ENCODE measurements around the gene GRM3. TPM values are rescaled to one million over a fixed set of nuclear protein-coding genes. Genes with fewer than 3 reads are reported as not detected.

Gene GRM3
- total and polyA plus RNA-seq, 2 donors (not counting 1 experiment from before 2014, with no cell fraction given) = not detected

- Histone ChIP-seq H3K27ac (ENCODE audit: insufficient read depth, low read length) (no peak overlapping the region), H3K4me1 (ENCODE audit: control insufficient read depth, extremely low read depth, insufficient read depth, low read length) (no peaks in the 10 kb centered on the region), H3K9me3 (ENCODE audit: control insufficient read depth, insufficient read depth, low read depth, low read length) (no peaks in the 10 kb centered on the region), H3K27me3 (ENCODE audit: control insufficient read depth, insufficient read depth, low read length) (no peaks in the 10 kb centered on the region), H4K20me1 (ENCODE audit: control insufficient read depth, extremely low read depth, insufficient read depth, low read length) (no peaks in the 10 kb centered on the region), H3K4me2 (ENCODE audit: extremely low read depth, insufficient read depth, low read length) (no peak overlapping the region), H3K9ac (ENCODE audit: insufficient read depth, low read length) (no peak overlapping the region), H3K4me3 (replicated peaks in 1 of 4; ENCODE audit: control extremely low read depth in 1 of 4, insufficient read depth in 1 of 4, low read depth in 3 of 4, low read length in 4 of 4) (no peak overlapping the region), H2AFZ (ENCODE audit: low read length) (no peak overlapping the region), H3K79me2 (ENCODE audit: control insufficient read depth, insufficient read depth, low read length) (no peaks in the 10 kb centered on the region), H3K36me3 (ENCODE audit: control insufficient read depth, insufficient read depth, low read length) (no peaks in the 10 kb centered on the region)
- TF ChIP-seq EZH2 (IDR thresholded peaks at IDR 0.05; ENCODE audit: low read length, missing control alignments) (no peak), CTCF (conservative IDR thresholded peaks at IDR 0.05 in 1 of 2, IDR thresholded peaks at IDR 0.05 in 1 of 2; ENCODE audit: low read depth in 1 of 2, low read length in 2 of 2) (no peak)
- DNase-seq (ENCODE audit: low read depth in 2 of 2) = no peak
Measured at GRCh38 chr7:86760236-86760635, 116.5 kb downstream of the GRM3 start.

- H3K79me2 ChIP-seq (ENCODE audit: control insufficient read depth, insufficient read depth, low read length) = no peaks in the 10 kb centered on the region
- no peak overlapping the region for H3K27ac ChIP-seq (ENCODE audit: insufficient read depth, low read length)
- no peaks in the 10 kb centered on the region for H3K27me3 ChIP-seq (ENCODE audit: control insufficient read depth, insufficient read depth, low read length)
- no peaks in the 10 kb centered on the region for H3K36me3 ChIP-seq (ENCODE audit: control insufficient read depth, insufficient read depth, low read length)
- no peaks in the 10 kb centered on the region for H4K20me1 ChIP-seq (ENCODE audit: control insufficient read depth, extremely low read depth, insufficient read depth, low read length)
- TF ChIP-seq CTCF (conservative IDR thresholded peaks at IDR 0.05 in 1 of 2, IDR thresholded peaks at IDR 0.05 in 1 of 2; ENCODE audit: low read depth in 1 of 2, low read length in 2 of 2) = no peak
- no peak for DNase-seq (ENCODE audit: low read depth in 2 of 2)
- no peak overlapping the region for H3K4me2 ChIP-seq (ENCODE audit: extremely low read depth, insufficient read depth, low read length)
- H3K4me3 ChIP-seq (replicated peaks in 1 of 4; ENCODE audit: control extremely low read depth in 1 of 4, insufficient read depth in 1 of 4, low read depth in 3 of 4, low read length in 4 of 4) = no peak overlapping the region
- H2AFZ ChIP-seq (ENCODE audit: low read length) = no peak overlapping the region
- no peaks in the 10 kb centered on the region for H3K4me1 ChIP-seq (ENCODE audit: control insufficient read depth, extremely low read depth, insufficient read depth, low read length)
- no peaks in the 10 kb centered on the region for H3K9me3 ChIP-seq (ENCODE audit: control insufficient read depth, insufficient read depth, low read depth, low read length)
- H3K9ac ChIP-seq (ENCODE audit: insufficient read depth, low read length) = no peak overlapping the region
Measured at GRCh38 chr7:86762129-86762528, 118.4 kb downstream of the GRM3 start.

GRCh38 chr7:86765931-86766330, 122.2 kb downstream of the GRM3 start:
- no peak for DNase-seq (ENCODE audit: low read depth in 2 of 2)
- no peaks in the 10 kb centered on the region for H3K9me3 ChIP-seq (ENCODE audit: control insufficient read depth, insufficient read depth, low read depth, low read length)
- no peak overlapping the region for H3K9ac ChIP-seq (ENCODE audit: insufficient read depth, low read length)
- TF ChIP-seq EZH2 (IDR thresholded peaks at IDR 0.05; ENCODE audit: low read length, missing control alignments) = no peak
- no peaks in the 10 kb centered on the region for H3K4me1 ChIP-seq (ENCODE audit: control insufficient read depth, extremely low read depth, insufficient read depth, low read length)
- no peaks in the 10 kb centered on the region for H4K20me1 ChIP-seq (ENCODE audit: control insufficient read depth, extremely low read depth, insufficient read depth, low read length)
- H3K27ac ChIP-seq (ENCODE audit: insufficient read depth, low read length) = no peak overlapping the region
- no peaks in the 10 kb centered on the region for H3K27me3 ChIP-seq (ENCODE audit: control insufficient read depth, insufficient read depth, low read length)
- H3K79me2 ChIP-seq (ENCODE audit: control insufficient read depth, insufficient read depth, low read length) = no peaks in the 10 kb centered on the region
- H3K4me2 ChIP-seq (ENCODE audit: extremely low read depth, insufficient read depth, low read length) = no peak overlapping the region
- no peak overlapping the region for H2AFZ ChIP-seq (ENCODE audit: low read length)
- H3K4me3 ChIP-seq (replicated peaks in 1 of 4; ENCODE audit: control extremely low read depth in 1 of 4, insufficient read depth in 1 of 4, low read depth in 3 of 4, low read length in 4 of 4) = no peak overlapping the region
- H3K36me3 ChIP-seq (ENCODE audit: control insufficient read depth, insufficient read depth, low read length) = no peaks in the 10 kb centered on the region
